H1 (cell line): Measurements from ENCODE around the gene LPXN. TPM values are rescaled to one million over a fixed set of nuclear protein-coding genes. Genes with fewer than 3 reads are reported as not detected.

ENCODE experiments used
- EP300 ChIP-seq, 2 experiments: IDR thresholded peaks; 1 replicate in 1 of 2; 2 replicates in 1 of 2; pipeline ENCODE4 v1.6.1; 2011 to 2012; ENCODE audit warnings: low read depth in 2 of 2, low read length in 2 of 2, mild to moderate bottlenecking in 2 of 2, borderline replicate concordance in 1 of 2, inconsistent platforms in 1 of 2, moderate library complexity in 1 of 2
- JUN ChIP-seq: IDR thresholded peaks from 2 replicates; pipeline ENCODE4 v1.6.1; 2011; ENCODE audit warnings: low read depth, mild to moderate bottlenecking, improper control_type of control experiment, low read length
- RXRA ChIP-seq: IDR thresholded peaks from 2 replicates; pipeline ENCODE4 v1.6.1; 2011; ENCODE audit warnings: low read depth, mild to moderate bottlenecking, low read length, moderate library complexity; ENCODE audit not compliant: insufficient read depth
- SP2 ChIP-seq: IDR thresholded peaks from 2 replicates; pipeline ENCODE4 v1.6.1; 2012; ENCODE audit warnings: mild to moderate bottlenecking, low read length, inconsistent platforms
- TCF12 ChIP-seq: IDR thresholded peaks from 2 replicates; pipeline ENCODE4 v1.6.1; 2011; ENCODE audit warnings: low read depth, mild to moderate bottlenecking, low read length
- polyA plus RNA-seq, 7 experiments: library from polyadenylated mRNA; depleted of rRNA in 3 of 7; stranded (reverse) in 5 of 7; unstranded in 2 of 7; fragments of >200 nt in 5 of 7; fragments of 200-250 nt in 2 of 7; gene quantifications; 1 replicate in 5 of 7; 2 replicates in 1 of 7; 4 replicates in 1 of 7; pipeline versions ENCODE4 v1.2.1 to v1.2.3, GENCODE V29; 2011 to 2013; ENCODE audit warnings: missing spikeins in 2 of 7, mixed read lengths in 2 of 7
- total RNA-seq: library from RNA; stranded (reverse); fragmentation: NEBNext Ultra II Directional; extraction: Animal tissue kit (Norgen Biotek cat#: 25700); gene quantifications from 2 replicates; pipeline ENCODE4 v1.2.1, GENCODE V29; 2021

LPXN gene
- total and polyA plus RNA-seq, 2 of the 8 experiments (the other 6 are each of a cell fraction or from before 2014, with no cell fraction given) = 1.4 to 2.7 TPM

DNA sequence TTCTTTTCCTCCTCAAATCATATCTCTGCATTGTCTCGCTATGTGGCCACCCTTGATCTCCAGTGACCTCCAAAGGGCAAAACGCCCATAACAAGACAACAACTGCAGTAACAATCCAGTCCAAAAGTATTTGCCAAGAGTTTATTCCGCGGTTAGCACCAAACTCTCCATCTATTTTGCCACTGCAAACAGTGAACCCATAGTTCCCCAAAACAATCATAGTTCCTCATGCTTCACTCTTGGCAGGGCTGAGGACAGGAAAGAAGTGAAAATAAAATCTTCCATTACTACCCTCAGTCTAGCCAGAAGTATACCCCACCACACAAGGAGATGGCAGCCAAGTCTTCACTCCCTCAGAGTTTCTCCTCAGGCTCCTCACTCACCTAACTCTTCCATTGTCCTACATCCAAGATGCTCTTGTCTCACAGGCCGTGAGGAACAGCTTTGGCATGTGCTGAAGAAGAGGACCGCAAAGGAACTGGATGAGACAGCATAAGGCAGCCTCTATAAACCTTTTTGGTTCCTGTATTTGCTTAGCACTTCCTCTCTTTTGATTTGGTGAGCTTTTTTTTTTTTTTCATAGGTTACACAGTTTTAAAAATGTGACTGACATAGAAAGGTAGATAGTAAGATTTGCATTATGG lies at the start of gene LPXN (continued):
- TF ChIP-seq EP300 (IDR thresholded peaks at IDR 0.05; ENCODE audit: borderline replicate concordance in 1 of 2, low read depth in 2 of 2, low read length in 2 of 2) = no peak
- no peak for TF ChIP-seq TCF12
- no peak for TF ChIP-seq JUN
- TF ChIP-seq RXRA = no peak
- no peak for TF ChIP-seq SP2
